HG02588 (cell line): ENCODE results near the gene TMEM135.

Source experiments
- ATAC-seq: cut with Tn5 transposase; IDR thresholded peaks from one replicate; pipeline ENCODE4 v1.9.1; 2021; ENCODE audit warnings: mild to moderate bottlenecking, moderate library complexity; ENCODE audit not compliant: unreplicated experiment

Gene TMEM135

GRCh38 chr11:87190071-87190470 lies 152.3 kb downstream of the TMEM135 start:
- no peak for ATAC-seq

DNA sequence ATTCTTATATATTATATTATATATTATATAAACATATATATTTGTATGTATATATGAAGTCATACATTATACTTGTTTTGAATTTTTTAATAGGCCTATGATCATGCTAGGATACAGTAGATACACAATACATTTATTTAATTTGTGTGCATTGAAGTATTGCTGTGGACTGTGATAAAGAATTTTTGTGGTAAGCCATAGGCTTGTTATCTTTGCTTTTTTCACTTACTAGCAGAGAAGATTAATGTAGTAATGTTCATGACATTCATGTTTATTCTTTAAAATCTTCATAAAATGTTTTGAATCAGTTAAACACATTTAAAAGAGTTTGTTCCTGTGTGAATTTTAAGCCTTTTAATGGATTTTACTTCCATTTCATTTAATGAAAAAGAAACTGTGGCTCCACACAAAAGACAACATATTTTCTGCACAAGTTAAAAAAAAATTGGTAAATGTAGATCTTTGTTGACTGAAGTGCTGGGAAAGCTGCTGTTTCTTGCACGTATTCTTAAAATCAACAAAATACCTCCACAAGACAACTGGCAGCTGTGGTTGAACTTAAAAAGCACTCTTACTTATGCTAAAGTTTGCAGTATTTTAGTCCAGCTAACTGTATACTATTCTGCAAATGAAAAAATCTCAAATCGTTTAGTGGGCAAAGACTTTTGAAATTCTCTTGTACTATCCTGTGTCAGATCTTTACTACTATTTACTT lies 156.2 kb downstream of the TMEM135 start:
- ATAC-seq: no peak

GRCh38 chr11:87194985-87195820 lies 157.5 kb downstream of the TMEM135 start:
- no peak for ATAC-seq

DNA sequence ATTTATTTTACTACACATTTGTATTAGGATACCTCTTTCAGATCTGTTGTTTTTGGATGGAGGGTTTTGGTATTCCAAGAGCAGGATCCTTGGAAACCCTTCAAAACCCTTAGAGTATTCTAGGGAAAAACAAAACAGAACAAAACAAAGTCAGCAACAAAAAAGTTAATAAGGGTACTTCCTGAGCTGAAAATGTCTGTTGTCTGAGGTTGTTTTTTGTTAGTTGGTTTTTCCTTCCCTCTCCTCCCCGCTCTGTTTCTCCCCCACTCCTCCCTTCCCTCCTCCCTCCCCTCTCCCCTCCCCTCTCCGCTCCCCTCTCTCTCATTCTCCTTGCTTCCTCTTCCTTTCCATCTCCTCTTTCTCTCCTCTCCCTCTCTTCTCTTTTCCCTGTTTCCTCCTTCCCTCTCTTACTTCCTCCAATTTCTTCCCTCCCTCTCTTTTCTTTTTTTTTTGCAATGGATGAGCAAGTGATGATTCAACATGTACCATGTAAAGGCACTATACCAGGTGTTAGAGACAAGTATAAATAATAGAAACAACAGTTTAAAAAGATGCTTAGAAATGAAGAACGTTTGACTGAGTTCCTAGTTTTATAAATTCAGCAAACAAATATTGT lies 160.6 kb downstream of the TMEM135 start:
- ATAC-seq: no peak

- ATAC-seq: no peak
Measured at GRCh38 chr11:87201376-87201775, 163.6 kb downstream of the TMEM135 start.

DNA sequence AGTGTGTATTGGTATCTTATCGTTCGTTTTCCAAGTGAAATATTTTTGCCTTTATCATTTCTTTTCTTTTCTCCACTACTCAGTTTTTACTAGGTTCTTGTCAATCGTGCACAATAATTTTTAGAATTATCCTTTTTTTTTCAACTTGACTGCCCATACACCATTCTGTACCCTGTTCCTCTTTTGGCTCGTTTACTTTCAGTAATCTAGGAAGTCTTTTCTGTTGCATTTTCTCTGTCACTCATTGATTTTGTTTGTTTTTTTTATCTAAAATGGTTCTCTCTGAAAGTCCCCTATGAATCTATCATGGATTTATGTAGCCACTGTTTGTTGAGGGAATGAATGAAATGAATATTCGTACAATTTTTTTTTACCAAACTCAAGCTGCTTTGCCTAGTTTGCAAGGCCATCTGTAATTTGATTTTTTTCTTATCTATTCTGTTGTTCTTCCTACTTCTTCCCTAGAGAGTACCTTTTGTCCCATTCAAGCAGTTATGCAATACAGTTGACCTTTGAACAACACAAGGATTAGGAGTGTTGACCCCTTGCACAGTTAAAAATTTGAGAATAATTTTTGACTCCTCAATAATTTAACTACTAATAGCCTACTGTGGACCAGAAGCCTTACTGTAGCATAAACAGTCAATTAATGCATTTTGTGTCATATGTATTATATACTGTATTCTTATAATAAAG lies 166.3 kb downstream of the TMEM135 start:
- no peak for ATAC-seq

GRCh38 chr11:87212891-87213290 lies 175.2 kb downstream of the TMEM135 start:
- ATAC-seq: no peak

DNA sequence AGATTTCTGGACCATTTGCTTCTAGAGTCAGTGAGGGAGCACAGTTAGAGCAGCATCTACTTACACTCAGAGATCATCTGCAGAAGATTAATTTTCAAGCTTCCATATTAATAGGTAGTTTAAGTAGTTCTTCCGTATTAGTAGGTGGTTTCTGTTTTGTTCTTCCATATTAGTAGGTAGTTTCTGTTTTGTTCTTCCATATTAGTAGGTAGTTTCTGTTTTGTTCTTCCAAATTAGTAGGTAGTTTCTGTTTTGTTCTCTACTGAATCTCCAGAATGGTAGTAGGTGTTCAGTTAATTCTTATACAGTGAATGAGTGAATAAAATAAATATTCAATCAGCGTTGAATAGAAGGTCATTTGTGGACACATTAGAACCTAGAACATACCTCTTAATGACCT lies 175.7 kb downstream of the TMEM135 start:
- peak; percentile 54 for ATAC-seq

GRCh38 chr11:87215236-87215635 lies 177.5 kb downstream of the TMEM135 start:
- no peak for ATAC-seq

DNA sequence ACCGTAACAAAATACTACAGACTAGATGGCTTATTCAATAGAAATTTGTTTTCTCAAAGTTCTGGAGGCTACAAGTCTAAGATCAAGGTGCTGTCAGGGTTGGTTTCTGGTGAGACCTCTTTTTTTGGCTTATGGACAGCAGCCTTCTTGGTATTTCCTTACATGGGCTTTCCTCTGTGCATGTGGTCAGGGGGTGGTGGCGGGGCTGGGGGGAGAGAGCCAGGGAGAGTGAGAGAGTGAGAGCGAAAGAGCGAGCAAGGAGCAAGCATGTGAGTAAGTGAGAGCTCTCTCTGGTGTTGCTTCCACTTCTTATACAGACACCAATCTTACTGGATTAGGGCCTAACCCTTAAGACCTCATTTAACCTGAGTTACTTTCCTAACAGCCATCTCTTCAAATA lies 181.5 kb downstream of the TMEM135 start:
- ATAC-seq: no peak

- no peak for ATAC-seq
Measured at GRCh38 chr11:87223816-87224215, 186.1 kb downstream of the TMEM135 start.

DNA sequence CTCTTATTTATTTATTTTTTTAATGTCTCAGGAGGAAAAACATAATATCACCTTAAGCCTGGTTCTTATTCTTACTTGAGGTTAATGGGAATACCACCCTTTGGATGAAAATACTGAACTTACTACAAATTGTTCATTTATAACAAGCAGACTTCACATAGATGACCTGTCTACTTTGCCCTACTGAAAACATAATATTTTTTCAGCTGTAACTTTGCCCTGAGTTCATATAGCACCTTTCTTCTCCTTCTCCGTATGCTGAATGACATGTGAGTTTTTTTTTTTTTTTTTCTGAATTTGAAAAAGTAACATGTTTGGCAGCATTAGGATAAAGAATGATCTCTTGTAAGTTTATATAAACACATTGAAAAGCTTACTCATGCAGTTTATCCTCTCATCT lies 186.8 kb downstream of the TMEM135 start:
- ATAC-seq: no peak

DNA sequence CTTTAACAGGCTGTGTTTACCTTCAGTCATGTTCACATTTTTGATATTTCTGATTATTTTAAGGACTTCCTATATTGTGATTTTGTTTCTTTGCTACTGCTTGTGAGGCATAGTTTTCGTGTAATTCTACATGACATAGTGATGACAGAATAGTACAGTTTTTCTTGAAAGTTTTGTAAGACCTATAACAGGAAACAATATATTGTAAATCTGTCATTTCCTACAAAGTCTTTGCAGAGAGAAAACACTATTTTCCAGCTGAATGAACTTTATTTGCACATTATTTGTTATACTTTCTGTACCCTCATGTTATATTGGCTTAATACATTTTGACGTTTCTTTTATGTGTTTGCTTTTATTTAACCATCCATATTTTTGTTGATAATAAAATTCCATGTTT lies 191.1 kb downstream of the TMEM135 start:
- ATAC-seq: no peak

DNA sequence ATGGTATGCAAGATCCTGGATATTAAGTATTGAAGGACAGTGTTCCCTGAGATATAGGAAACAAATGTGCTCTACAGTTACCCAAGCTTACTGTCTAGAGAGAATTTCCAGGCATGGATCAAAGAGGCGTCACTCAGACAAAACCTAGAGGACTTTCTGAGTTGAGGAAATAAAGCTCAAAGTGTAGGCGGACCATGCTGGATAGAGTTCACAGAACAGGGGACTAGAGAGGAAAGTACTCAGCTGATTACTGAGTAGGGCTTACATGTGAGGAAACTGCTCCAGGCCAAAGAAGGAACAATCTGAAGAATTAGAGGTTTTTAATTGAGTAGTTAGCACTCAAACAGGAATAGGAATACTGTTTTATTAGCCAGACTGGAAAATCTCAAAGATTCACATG lies 193.3 kb downstream of the TMEM135 start:
- no peak for ATAC-seq

- no peak for ATAC-seq
Measured at GRCh38 chr11:87232320-87232719, 194.6 kb downstream of the TMEM135 start.

GRCh38 chr11:87235366-87235765 lies 197.6 kb downstream of the TMEM135 start:
- no peak for ATAC-seq

DNA sequence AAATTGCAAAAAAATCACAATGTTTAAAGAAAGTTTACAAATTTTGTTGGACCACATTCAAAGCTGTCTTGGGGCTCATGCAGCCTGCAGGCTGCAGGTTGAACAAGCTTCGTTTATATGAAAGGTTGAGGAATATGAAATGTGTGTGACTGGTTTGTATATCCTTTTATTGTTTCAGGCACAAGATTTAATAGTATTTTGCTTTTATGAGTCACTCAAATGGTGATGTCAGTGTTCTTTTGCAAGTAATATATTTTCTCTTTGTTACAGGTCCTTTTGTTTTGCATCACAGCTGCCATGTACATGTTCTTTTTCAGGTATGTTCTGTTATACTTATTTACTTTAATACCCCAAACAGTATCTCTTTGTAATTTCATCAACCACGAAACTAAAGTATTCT lies 198.6 kb downstream of the TMEM135 start:
- no peak for ATAC-seq

DNA sequence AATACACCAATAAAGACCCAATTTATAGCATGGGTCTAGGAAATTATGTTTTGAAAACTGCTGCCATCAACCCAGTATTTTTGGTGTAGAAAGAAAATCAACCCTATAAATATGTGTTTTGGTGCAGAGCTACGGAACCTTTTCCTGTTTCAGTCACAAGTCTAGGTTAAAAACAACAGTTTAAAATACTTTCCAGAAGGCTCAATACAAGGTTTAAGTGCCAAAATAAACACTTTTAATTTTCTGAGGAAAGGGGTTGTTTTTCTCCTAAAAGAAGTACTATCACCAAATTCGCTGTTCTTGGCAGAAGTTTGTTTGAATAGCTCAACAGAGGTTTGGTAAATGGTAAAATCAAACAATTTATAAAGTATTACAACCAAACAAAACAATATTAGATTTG lies 201.3 kb downstream of the TMEM135 start:
- no peak for ATAC-seq

DNA sequence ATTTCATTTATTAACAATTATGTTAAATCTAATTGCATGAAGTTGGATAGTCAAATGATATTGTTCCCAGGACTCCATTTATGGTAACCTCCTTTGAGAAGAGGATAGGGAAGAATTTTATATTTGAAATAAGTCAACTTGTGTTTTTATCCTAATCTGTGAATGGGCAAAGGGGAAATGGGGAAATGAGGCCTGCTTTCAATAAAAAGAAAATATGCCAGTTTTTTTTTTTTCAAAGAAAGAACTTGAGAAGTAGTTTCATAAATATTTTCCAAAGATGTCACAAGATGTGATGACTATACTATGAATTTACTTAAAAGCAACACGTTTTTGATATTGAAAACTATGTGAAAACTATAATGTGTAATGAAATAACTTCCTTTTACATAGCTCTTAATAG lies 201.8 kb downstream of the TMEM135 start:
- no peak for ATAC-seq

- ATAC-seq: no peak
Measured at GRCh38 chr11:87251560-87251959, 213.8 kb downstream of the TMEM135 start.

DNA sequence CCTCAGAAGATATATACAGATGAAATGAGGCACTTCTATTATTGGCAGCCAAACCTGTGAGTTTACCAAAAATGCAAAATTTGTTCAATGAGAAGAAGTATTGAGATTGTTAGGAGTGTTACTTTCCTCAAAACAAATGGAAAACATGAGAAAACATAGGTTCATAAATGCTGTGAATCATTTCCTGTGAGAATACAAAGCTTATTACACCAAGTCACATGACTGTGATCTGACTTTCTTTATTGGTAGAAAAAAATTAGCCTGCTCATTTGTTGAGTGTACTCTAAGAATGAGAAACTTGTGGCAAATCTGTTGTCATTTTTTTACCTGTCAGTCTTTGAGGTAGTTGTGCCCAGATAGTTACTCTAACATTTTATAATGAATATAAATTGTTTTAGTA lies 215.1 kb downstream of the TMEM135 start:
- no peak for ATAC-seq
